GM23338 (cell line): ENCODE measurements around the gene STX1B. TPM values are rescaled to one million over a fixed set of nuclear protein-coding genes. Genes with fewer than 3 reads are reported as not detected.

Experiments used
- ATAC-seq: fragments of 200-7000 bp; cut with Tn5 transposase; 3 replicates; pipeline ENCODE4 v1.9.1; 2020
- DNase-seq: peaks from one replicate; pipeline ENCODE4 v3.0.0-alpha.2; 2015; ENCODE audit warnings: low spot score
- H2AFZ ChIP-seq: fragments of 200-600 bp; sonication (generic); 2 replicates; pipeline ENCODE4 v1.8.0; 2016; ENCODE audit warnings: antibody characterized with exemption, mild to moderate bottlenecking, moderate library complexity
- H3F3A ChIP-seq: fragments of 200-600 bp; sonication (generic); replicated peaks from 2 replicates; pipeline ENCODE4 v1.8.0; 2017; ENCODE audit warnings: antibody characterized with exemption, mixed run types, low read depth
- H3K27ac ChIP-seq: fragments of 200-600 bp; sonication (generic); 2 replicates; pipeline ENCODE4 v1.6.1; 2016; ENCODE audit warnings: low read depth
- H3K27me3 ChIP-seq: fragments of 200-600 bp; sonication (generic); 2 replicates; pipeline ENCODE4 v1.8.0; 2016; ENCODE audit warnings: mild to moderate bottlenecking, mixed run types, moderate library complexity; ENCODE audit not compliant: insufficient read depth
- H3K36me3 ChIP-seq: fragments of 200-600 bp; sonication (generic); 2 replicates; pipeline ENCODE4 v1.8.0; 2016; ENCODE audit warnings: mild to moderate bottlenecking; ENCODE audit not compliant: insufficient read depth
- H3K4me1 ChIP-seq: fragments of 200-600 bp; sonication (generic); 2 replicates; pipeline ENCODE4 v1.8.0; 2016; ENCODE audit warnings: mild to moderate bottlenecking, moderate library complexity; ENCODE audit not compliant: insufficient read depth
- H3K4me2 ChIP-seq: fragments of 200-600 bp; sonication (generic); 2 replicates; pipeline ENCODE4 v1.7.1; 2017; ENCODE audit warnings: mixed run types
- H3K4me3 ChIP-seq: fragments of 200-600 bp; sonication (generic); 2 replicates; pipeline ENCODE4 v1.6.1; 2016; ENCODE audit warnings: mixed run types
- H3K79me2 ChIP-seq: fragments of 200-600 bp; sonication (generic); replicated peaks from 2 replicates; pipeline ENCODE4 v1.8.0; 2017; ENCODE audit warnings: mild to moderate bottlenecking; ENCODE audit not compliant: insufficient read depth
- H3K9me2 ChIP-seq: fragments of 200-600 bp; sonication (generic); 2 replicates; pipeline ENCODE4 v1.8.0; 2017; ENCODE audit not compliant: insufficient read depth
- H4K20me1 ChIP-seq: fragments of 200-600 bp; sonication (generic); replicated peaks from 2 replicates; pipeline ENCODE4 v1.8.0; 2017; ENCODE audit warnings: mild to moderate bottlenecking; ENCODE audit not compliant: insufficient read depth
- H3K27ac Mint-ChIP-seq: 2 replicates; pipeline ENCODE4 v1.8.0; 2020; ENCODE audit warnings: inconsistent platforms, mild to moderate bottlenecking, moderate library complexity, mixed read lengths
- H3K27me3 Mint-ChIP-seq: 3 replicates; pipeline ENCODE4 v1.8.0; 2022; ENCODE audit warnings: low read depth, mild to moderate bottlenecking, moderate library complexity, mixed read lengths, inconsistent platforms; ENCODE audit not compliant: insufficient read depth, poor library complexity
- H3K36me3 Mint-ChIP-seq: 3 replicates; pipeline ENCODE4 v1.8.0; 2021; ENCODE audit warnings: low read depth, mild to moderate bottlenecking, inconsistent platforms, moderate library complexity, mixed read lengths
- H3K4me1 Mint-ChIP-seq: 3 replicates; pipeline ENCODE4 v1.8.0; 2020; ENCODE audit warnings: mild to moderate bottlenecking, inconsistent platforms, mixed read lengths
- H3K4me3 Mint-ChIP-seq: 3 replicates; pipeline ENCODE4 v1.8.0; 2021; ENCODE audit warnings: moderate library complexity, mild to moderate bottlenecking, inconsistent platforms, mixed read lengths
- H3K9me3 Mint-ChIP-seq: 3 replicates; pipeline ENCODE4 v1.8.0; 2020; ENCODE audit warnings: moderate library complexity, mild to moderate bottlenecking, inconsistent platforms, mixed read lengths
- CREB1 ChIP-seq: fragments of 250-450 bp; sonication (Bioruptor Pico); IDR thresholded peaks from 2 replicates; pipeline ENCODE4 v1.5.0; 2020; ENCODE audit warnings: low read depth, mild to moderate bottlenecking, moderate library complexity
- CTCF ChIP-seq, 2 experiments: fragments of 200-600 bp in 1 of 2; sonication (generic) in 1 of 2; conservative IDR thresholded peaks; 2 replicates each; pipeline versions ENCODE4 v1.5.1 to v1.6.1; 2016 to 2017; ENCODE audit warnings: antibody characterized with exemption in 2 of 2, low read depth in 2 of 2, mild to moderate bottlenecking in 2 of 2, moderate library complexity in 1 of 2
- ETS1 ChIP-seq: IDR thresholded peaks from 2 replicates; pipeline ENCODE4 v1.6.1; 2016; ENCODE audit warnings: antibody characterized with exemption
- EZH2phosphoT487 ChIP-seq: fragments of 200-600 bp; sonication (generic); IDR thresholded peaks from one replicate; pipeline ENCODE4 v1.8.1; 2018; ENCODE audit warnings: antibody characterized with exemption; ENCODE audit not compliant: unreplicated experiment
- NANOG ChIP-seq: IDR thresholded peaks from 2 replicates; pipeline ENCODE4 v1.6.1; 2016; ENCODE audit warnings: antibody characterized with exemption, borderline replicate concordance
- STAT1 ChIP-seq: IDR thresholded peaks from one replicate; pipeline ENCODE4 v1.6.1; 2016; ENCODE audit warnings: antibody characterized with exemption; ENCODE audit not compliant: unreplicated experiment
- ZNF331 ChIP-seq: fragments of 250-450 bp; sonication (Bioruptor Pico); IDR thresholded peaks from 2 replicates; pipeline ENCODE4 v1.5.0; 2020; ENCODE audit warnings: low read depth, mild to moderate bottlenecking, moderate library complexity
- ZNF462 ChIP-seq: fragments of 250-450 bp; sonication (Bioruptor Pico); IDR thresholded peaks from 2 replicates; pipeline ENCODE4 v1.5.0; 2020; ENCODE audit warnings: mild to moderate bottlenecking, moderate library complexity
- polyA plus RNA-seq: library from polyadenylated mRNA; unstranded; fragments of >200 nt; fragmentation: Nextera tagmentation; extraction: Ambion mirVana; gene quantifications from 2 replicates; pipeline ENCODE4 v1.2.1, GENCODE V29; 2016
- total RNA-seq: library from RNA; depleted of rRNA; stranded (reverse); fragments of >200 nt; shearing (Covaris generic); gene quantifications from 2 replicates; pipeline ENCODE4 v1.2.3, GENCODE V29; 2014

STX1B gene
- total and polyA plus RNA-seq, 2 experiments from 2014 or later: 1.7 to 9.5 TPM

GRCh38 chr16:30990105-30990504 is 20.3 kb downstream of the STX1B start (continued):
- no peak for TF ChIP-seq CREB1 (CRISPR knock-in tag)
- TF ChIP-seq ETS1: no peak
- no peak for TF ChIP-seq STAT1

GRCh38 chr16:30989469-30990047 is 20.9 kb downstream of the STX1B start:
- Histone ChIP-seq H2AFZ (no peak overlapping the region), H3K9me2 (no peaks in the 10 kb centered on the region), H3K27me3 (no peaks in the 10 kb centered on the region), H3K79me2 (no peaks in the 10 kb centered on the region), H3K4me3 (no peak overlapping the region), H3K4me1 (no peaks in the 10 kb centered on the region), H3K27ac (no peak overlapping the region), H4K20me1 (no peaks in the 10 kb centered on the region; the same call in 1 of the 2 replicates), H3K36me3 (no peaks in the 10 kb centered on the region), H3F3A (peaks cover 7% of the 10 kb centered on the region; the same call in 1 of the 2 replicates), H3K4me2 (no peak overlapping the region)
- Mint-ChIP-seq H3K4me3 (no peak overlapping the region), H3K36me3 (peaks cover 4% of the 10 kb centered on the region; the same call in 1 of the 3 replicates), H3K9me3 (no peaks in the 10 kb centered on the region), H3K4me1 (peaks cover 6% of the 10 kb centered on the region; the same call in 2 of the 3 replicates), H3K27ac (no peak overlapping the region), H3K27me3 (peaks cover 17% of the 10 kb centered on the region)
- ATAC-seq: no peak
- no peak for DNase-seq
- TF ChIP-seq ZNF331 (CRISPR knock-in tag) (no peak), NANOG (no peak), EZH2phosphoT487 (no peak), CREB1 (CRISPR knock-in tag) (no peak), ETS1 (no peak), CTCF (conservative IDR thresholded peaks at IDR 0.05; ENCODE audit: low read depth in 2 of 2) (no peak)

GRCh38 chr16:30987581-30988190 is 22.8 kb downstream of the STX1B start:
- Histone ChIP-seq H3K4me3 (no peak overlapping the region), H3K27ac (no peak overlapping the region), H4K20me1 (no peaks in the 10 kb centered on the region; the same call in 1 of the 2 replicates), H3F3A (peaks cover 13% of the 10 kb centered on the region), H3K36me3 (peaks cover 4% of the 10 kb centered on the region; the same call in 1 of the 2 replicates), H3K9me2 (no peaks in the 10 kb centered on the region), H3K4me1 (no peaks in the 10 kb centered on the region), H3K4me2 (no peak overlapping the region), H2AFZ (no peak overlapping the region), H3K79me2 (no peaks in the 10 kb centered on the region), H3K27me3 (no peaks in the 10 kb centered on the region)
- peak; percentile 47 for DNase-seq
- Mint-ChIP-seq H3K36me3 (peaks cover 10% of the 10 kb centered on the region), H3K9me3 (no peaks in the 10 kb centered on the region; the same call in 2 of the 3 replicates), H3K4me1 (peaks cover 6% of the 10 kb centered on the region; the same call in 2 of the 3 replicates), H3K27me3 (peaks cover 15% of the 10 kb centered on the region), H3K27ac (no peak overlapping the region), H3K4me3 (no peak overlapping the region)
- no peak for ATAC-seq
- TF ChIP-seq ZNF462 (CRISPR knock-in tag) (no peak), CREB1 (CRISPR knock-in tag) (no peak)
